Mammary epithelial cell (primary cell): ENCODE data around the gene STAC3.

ENCODE experiments used
- EZH2 ChIP-seq: IDR thresholded peaks from 2 replicates; pipeline ENCODE4 v1.6.1; 2012; ENCODE audit warnings: low read length, inconsistent platforms, borderline replicate concordance
- TF ChIP-seq, protein P1 (sequence below), 2 donors: IDR thresholded peaks in 1 of 2; conservative IDR thresholded peaks in 1 of 2; 2 replicates each; pipeline ENCODE4 v1.5.1; 2011 to 2012; ENCODE audit warnings: inconsistent platforms in 2 of 2, low read length in 2 of 2, mild to moderate bottlenecking in 2 of 2, control low read depth in 1 of 2, low read depth in 1 of 2; ENCODE audit not compliant: insufficient read depth in 1 of 2; ENCODE audit errors: extremely low read depth in 1 of 2

DNA sequence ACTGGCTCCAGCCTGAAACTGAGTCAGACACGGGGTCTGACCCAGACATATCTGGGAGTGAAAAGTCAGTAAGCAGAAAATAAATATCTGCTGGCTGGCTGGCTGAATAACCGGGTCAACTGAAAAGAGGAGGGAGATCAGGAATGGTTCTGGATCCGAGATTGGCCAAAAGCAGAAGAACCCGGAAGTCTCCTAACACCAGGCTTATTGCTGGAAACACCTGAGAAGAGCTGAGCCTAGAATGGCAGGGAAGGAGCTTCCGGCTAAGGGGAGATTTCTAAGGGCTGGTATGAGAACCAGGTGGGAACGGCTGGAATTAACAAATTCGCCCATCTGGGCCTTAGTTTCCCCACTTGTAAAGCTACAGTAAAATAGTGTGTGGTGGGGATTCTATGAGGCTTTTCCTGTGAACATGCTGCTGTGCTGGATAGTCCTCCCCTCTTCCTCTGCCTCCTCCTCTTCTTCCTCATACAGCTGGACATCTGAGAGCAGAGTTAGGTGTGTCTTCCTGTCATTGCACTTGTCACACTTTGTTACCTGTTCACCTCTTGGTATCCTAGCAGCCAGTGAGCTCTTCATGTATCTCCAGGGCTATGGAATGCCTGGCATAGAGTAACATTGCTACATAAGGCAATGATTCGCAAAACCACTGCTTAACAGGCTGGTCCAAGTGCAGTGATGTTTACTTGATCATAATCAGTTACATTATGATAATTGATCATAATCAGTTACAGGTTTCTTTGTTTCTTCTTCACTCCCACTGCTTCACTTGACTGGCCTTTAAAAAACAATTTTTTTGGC lies 23.5 kb downstream of the STAC3 start:
- TF ChIP-seq, protein P1, sequence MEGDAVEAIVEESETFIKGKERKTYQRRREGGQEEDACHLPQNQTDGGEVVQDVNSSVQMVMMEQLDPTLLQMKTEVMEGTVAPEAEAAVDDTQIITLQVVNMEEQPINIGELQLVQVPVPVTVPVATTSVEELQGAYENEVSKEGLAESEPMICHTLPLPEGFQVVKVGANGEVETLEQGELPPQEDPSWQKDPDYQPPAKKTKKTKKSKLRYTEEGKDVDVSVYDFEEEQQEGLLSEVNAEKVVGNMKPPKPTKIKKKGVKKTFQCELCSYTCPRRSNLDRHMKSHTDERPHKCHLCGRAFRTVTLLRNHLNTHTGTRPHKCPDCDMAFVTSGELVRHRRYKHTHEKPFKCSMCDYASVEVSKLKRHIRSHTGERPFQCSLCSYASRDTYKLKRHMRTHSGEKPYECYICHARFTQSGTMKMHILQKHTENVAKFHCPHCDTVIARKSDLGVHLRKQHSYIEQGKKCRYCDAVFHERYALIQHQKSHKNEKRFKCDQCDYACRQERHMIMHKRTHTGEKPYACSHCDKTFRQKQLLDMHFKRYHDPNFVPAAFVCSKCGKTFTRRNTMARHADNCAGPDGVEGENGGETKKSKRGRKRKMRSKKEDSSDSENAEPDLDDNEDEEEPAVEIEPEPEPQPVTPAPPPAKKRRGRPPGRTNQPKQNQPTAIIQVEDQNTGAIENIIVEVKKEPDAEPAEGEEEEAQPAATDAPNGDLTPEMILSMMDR (conservative IDR thresholded peaks at IDR 0.05 in 1 of 2, IDR thresholded peaks at IDR 0.05 in 1 of 2; ENCODE audit: extremely low read depth in 1 of 2, insufficient read depth in 1 of 2, low read depth in 1 of 2, low read length in 2 of 2) = no peak
- no peak for TF ChIP-seq EZH2
